GM12878 (cell line): ENCODE measurements around the gene PPP5C. TPM values are rescaled to one million over a fixed set of nuclear protein-coding genes. Genes with fewer than 3 reads are reported as not detected.

Experiments
- ATAC-seq: fragments of 200-7000 bp; cut with Tn5 transposase; 3 replicates; pipeline ENCODE4 v1.9.1; 2020; ENCODE audit warnings: mild to moderate bottlenecking, moderate library complexity
- BruUV-seq: library from RNA; stranded (reverse); fragments of 400-500 nt; replicated peaks from 2 replicates; lab custom pipeline; 2021; lab: Mats Ljungman, UMichigan
- CTCF ChIA-PET: fragments of 300-600 bp; sonication (Branson Sonifier 250); formaldehyde crosslinking; extraction: SDS; loops from one replicate; lab custom pipeline; 2021; ENCODE audit warnings: inconsistent platforms; lab: Yijun Ruan, JAX
- POLR2A ChIA-PET: fragments of 350-600 bp; formaldehyde crosslinking; extraction: SDS; loops from one replicate; lab custom pipeline; 2021; ENCODE audit warnings: inconsistent platforms; lab: Charles Lee
- RAD21 ChIA-PET: fragments of 300-600 bp; sonication (Branson Sonifier 250); formaldehyde crosslinking; loops from one replicate; lab custom pipeline; 2023; ENCODE audit warnings: antibody characterized with exemption; ENCODE audit not compliant: unreplicated experiment; lab: Charles Lee
- SMC1A ChIA-PET: fragments of 300-600 bp; sonication (Branson Sonifier 250); formaldehyde crosslinking; loops from one replicate; lab custom pipeline; 2023; ENCODE audit not compliant: unreplicated experiment, uncharacterized antibody; lab: Charles Lee
- DNase-seq: peaks from one replicate; pipeline ENCODE4 v3.0.0-alpha.2; 2011; ENCODE audit warnings: low read depth, low spot score
- FAIRE-seq: peaks from 3 replicates; lab custom pipeline; 2011; peaks lifted over from hg19 to GRCh38; lab: Jason Lieb, UNC
- H2AFZ ChIP-seq: 2 replicates; pipeline ENCODE4 v1.6.0; 2011; ENCODE audit warnings: low read depth, low read length, control low read depth; ENCODE audit not compliant: control insufficient read depth
- H3K27ac ChIP-seq: 2 replicates; pipeline ENCODE4 v1.5.1; 2011; ENCODE audit warnings: control low read depth; ENCODE audit not compliant: control insufficient read depth, insufficient read depth
- H3K27me3 ChIP-seq, 2 experiments: replicated peaks in 1 of 2; 2 replicates each; pipeline versions ENCODE4 v1.6.0 to v1.6.1; 2011; ENCODE audit warnings: low read length in 1 of 2; ENCODE audit not compliant: control insufficient read depth in 2 of 2, insufficient read depth in 2 of 2
- H3K36me3 ChIP-seq, 2 experiments: 2 replicates each; pipeline ENCODE4 v1.5.1; 2011; ENCODE audit warnings: low read length in 1 of 2; ENCODE audit not compliant: control insufficient read depth in 2 of 2, insufficient read depth in 2 of 2
- H3K4me1 ChIP-seq: 2 replicates; pipeline ENCODE4 v1.6.1; 2011; ENCODE audit warnings: mild to moderate bottlenecking, low read length, moderate library complexity, mixed read lengths; ENCODE audit not compliant: control insufficient read depth, insufficient read depth
- H3K4me2 ChIP-seq: 2 replicates; pipeline ENCODE4 v1.6.0; 2011; ENCODE audit warnings: control low read depth; ENCODE audit not compliant: control insufficient read depth, insufficient read depth
- H3K4me3 ChIP-seq: fragments of 200-600 bp; sonication (generic); 2 replicates; pipeline ENCODE4 v1.5.1; 2016
- H3K79me2 ChIP-seq: 2 replicates; pipeline ENCODE4 v1.6.0; 2011; ENCODE audit warnings: low read length; ENCODE audit not compliant: control insufficient read depth, insufficient read depth
- H3K9ac ChIP-seq: 2 replicates; pipeline ENCODE4 v1.8.0; 2011; ENCODE audit warnings: low read length, control low read depth, mixed read lengths; ENCODE audit not compliant: control insufficient read depth, insufficient read depth
- H3K9me3 ChIP-seq: replicated peaks from 3 replicates; pipeline ENCODE4 v1.5.1; 2011; ENCODE audit warnings: mild to moderate bottlenecking, low read length; ENCODE audit not compliant: control insufficient read depth, insufficient read depth
- H4K20me1 ChIP-seq: 2 replicates; pipeline ENCODE4 v1.6.0; 2011; ENCODE audit not compliant: control insufficient read depth, insufficient read depth
- ATF7 ChIP-seq: fragments of 450-650 bp; IDR thresholded peaks from 2 replicates; pipeline ENCODE4 v1.6.1; 2016; ENCODE audit warnings: low read depth, mild to moderate bottlenecking
- CUX1 ChIP-seq: IDR thresholded peaks from 2 replicates; pipeline ENCODE4 v1.6.1; 2012; ENCODE audit warnings: improper control_type of control experiment, low read depth, low read length; ENCODE audit not compliant: insufficient replicate concordance
- KDM1A ChIP-seq: fragments of 200-600 bp; sonication (generic); IDR thresholded peaks from 2 replicates; pipeline ENCODE4 v1.6.1; 2016; ENCODE audit warnings: borderline replicate concordance
- RAD51 ChIP-seq: fragments of 450-650 bp; IDR thresholded peaks from 2 replicates; pipeline ENCODE4 v1.6.1; 2016; ENCODE audit warnings: moderate library complexity, mild to moderate bottlenecking, inconsistent platforms
- RCOR1 ChIP-seq: conservative IDR thresholded peaks from 2 replicates; pipeline ENCODE4 v1.6.1; 2012; ENCODE audit warnings: low read depth, low read length, improper control_type of control experiment
- SMAD5 ChIP-seq: IDR thresholded peaks from 2 replicates; pipeline ENCODE4 v1.6.1; 2016; ENCODE audit warnings: antibody characterized with exemption, low read depth
- SP1 ChIP-seq: IDR thresholded peaks from one replicate; pipeline ENCODE4 v1.6.1; 2011; ENCODE audit warnings: low read depth, low read length
- SPI1 ChIP-seq: IDR thresholded peaks from 2 replicates; pipeline ENCODE4 v1.6.1; 2011; ENCODE audit warnings: low read depth, mild to moderate bottlenecking, low read length, moderate library complexity, borderline replicate concordance; ENCODE audit not compliant: insufficient read depth
- STAT3 ChIP-seq: IDR thresholded peaks from 2 replicates; pipeline ENCODE4 v1.6.1; 2011; ENCODE audit warnings: low read depth, low read length, improper control_type of control experiment
- ZBTB33 ChIP-seq: fragments of 450-650 bp; IDR thresholded peaks from 2 replicates; pipeline ENCODE4 v1.6.1; 2017; ENCODE audit warnings: mild to moderate bottlenecking
- ZSCAN29 ChIP-seq: fragments of 450-650 bp; IDR thresholded peaks from 2 replicates; pipeline ENCODE4 v1.6.1; 2017; ENCODE audit warnings: mild to moderate bottlenecking, moderate library complexity
- WGBS: methylation state at CpG from one replicate; pipeline ENCODE4 v1.1.6; 2016; ENCODE audit warnings: low lambda C conversion rate; ENCODE audit not compliant: insufficient replicate concordance, insufficient coverage; ENCODE audit errors: missing lambda C conversion rate; 5-methylcytosine and 5-hydroxymethylcytosine counted together
- in situ Hi-C: fragments of 300-500 bp; cut with MboI; formaldehyde crosslinking; loops from 9 replicates; pipeline ENCODE4 v1.14.3; 2018; ENCODE audit warnings: mixed read lengths
- intact Hi-C: fragments of 100-400 bp; cut with micrococcal nuclease; formaldehyde crosslinking; loops from one replicate; pipeline ENCODE4 v1.14.2; 2022; ENCODE audit not compliant: unreplicated experiment
- polyA plus RNA-seq, 11 experiments: library from polyadenylated mRNA; depleted of rRNA in 4 of 11; unstranded in 6 of 11; stranded (reverse) in 5 of 11; fragments of >200 nt; fragmentation: Nextera tagmentation in 4 of 11; fragmentation: Illumina TruSeq in 1 of 11; extraction: Ambion mirVana in 4 of 11; extraction: Trizol in 1 of 11; gene quantifications; 1 replicate in 1 of 11; 2 replicates in 10 of 11; pipeline versions ENCODE4 v1.2.1 to v1.2.3, GENCODE V29; 2011 to 2016; ENCODE audit warnings: inconsistent platforms in 2 of 11, missing spikeins in 2 of 11, low read depth in 1 of 11
- total RNA-seq, 4 experiments: library from RNA; depleted of rRNA in 3 of 4; stranded (reverse); fragments of >200 nt in 3 of 4; fragmentation: Illumina TruSeq in 1 of 4; extraction: Trizol in 1 of 4; gene quantifications; 2 replicates each; pipeline versions ENCODE4 v1.2.1 to v1.2.3, GENCODE V29; 2013 to 2021

The PPP5C gene
- total and polyA plus RNA-seq, 10 of the 15 experiments (the other 5 are each of a cell fraction or from before 2014, with no cell fraction given) = 1.1 to 154 (median 94.5) TPM

DNA sequence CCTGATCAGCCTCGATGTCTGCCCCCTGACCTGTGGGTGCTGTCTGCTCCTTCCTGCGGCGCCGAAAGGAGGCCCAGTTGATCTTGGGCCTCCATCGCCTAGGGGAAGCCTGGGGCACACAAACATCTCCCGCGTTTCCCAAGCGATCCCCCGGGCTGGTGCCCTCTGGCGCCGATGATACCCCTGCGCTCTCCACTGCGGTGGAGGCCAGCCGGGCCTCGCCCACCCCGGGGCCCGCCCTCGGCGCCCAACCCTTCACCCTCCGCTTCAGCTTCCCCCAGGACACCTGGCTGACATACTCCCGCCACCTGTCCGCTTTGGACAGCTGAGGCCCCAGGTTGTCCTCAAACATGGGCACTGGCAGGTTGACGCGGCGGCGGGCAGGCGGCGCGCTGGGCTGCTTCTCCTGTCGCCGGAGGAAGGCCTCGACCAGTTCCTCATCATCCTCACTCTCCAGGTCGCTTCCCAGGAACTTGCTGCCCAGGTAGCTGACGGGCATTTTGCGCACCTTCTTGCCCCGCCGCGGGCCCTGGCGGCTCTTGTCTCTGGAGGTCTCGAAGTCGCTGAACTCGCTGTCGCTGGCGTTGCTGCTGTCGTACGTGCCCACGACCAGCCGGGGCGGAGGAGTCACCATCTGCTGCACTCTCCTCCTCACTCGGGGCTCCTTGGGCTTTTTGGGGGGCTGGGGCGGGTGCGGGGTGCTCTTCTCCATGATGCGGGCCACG is 65.2 kb downstream of the PPP5C start (continued):
- no peak for TF ChIP-seq CUX1

DNA sequence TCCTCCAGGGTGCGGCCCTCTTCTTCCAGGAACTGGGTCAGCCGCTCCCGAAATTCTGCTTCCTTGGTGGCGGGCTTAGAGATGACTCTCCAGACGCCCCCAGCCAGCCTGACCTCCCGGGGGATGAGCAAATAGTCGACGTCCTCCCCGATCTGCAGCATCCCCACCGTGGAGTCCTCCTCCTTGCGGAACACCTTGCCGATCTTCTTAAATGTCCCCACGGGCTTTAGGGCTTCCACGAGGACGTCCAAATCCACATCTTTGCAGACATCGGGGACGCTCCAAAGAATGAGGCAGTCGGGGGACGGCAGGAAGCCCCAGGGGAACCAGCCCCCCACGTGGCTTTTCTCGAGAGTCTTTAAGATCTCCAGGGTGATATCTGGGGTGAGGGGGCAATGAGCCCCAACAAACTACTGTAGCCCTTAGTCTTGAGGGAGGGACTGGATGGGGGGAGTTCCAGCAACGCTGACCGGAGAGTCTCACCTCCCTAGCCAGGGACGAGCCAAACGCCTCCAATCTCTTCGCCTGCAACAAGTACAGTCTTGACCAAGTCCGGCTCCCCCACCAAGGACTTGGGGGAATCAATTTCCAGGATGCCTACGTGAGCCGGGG is 65.9 kb downstream of the PPP5C start:
- intact Hi-C loops = no loop called here
- Histone ChIP-seq H3K4me1 (no peaks in the 10 kb centered on the region), H3K4me3 (no peak overlapping the region), H3K9me3 (no peaks in the 10 kb centered on the region), H3K9ac (no peak overlapping the region), H3K27me3 (peaks cover 0 to 2% of the 10 kb centered on the region in 2 experiments; a peak in 2 of 4 replicates), H3K27ac (no peak overlapping the region), H3K4me2 (no peak overlapping the region), H4K20me1 (no peaks in the 10 kb centered on the region), H3K36me3 (no peaks in the 10 kb centered on the region), H2AFZ (no peak overlapping the region), H3K79me2 (no peaks in the 10 kb centered on the region)
- in situ Hi-C loops = no loop called here
- BruUV-seq = no TSS peak
- ATAC-seq (no peak), FAIRE-seq (no peak), DNase-seq (no peak)
- WGBS = 48% methylated on average over 29 of the region's 29 CpGs
- CTCF ChIA-PET = no interaction called here
- POLR2A ChIA-PET = no interaction called here
- TF ChIP-seq SMAD5 = no peak
- TF ChIP-seq SPI1 = no peak
- TF ChIP-seq RAD51 = no peak
- TF ChIP-seq RCOR1 = no peak
- no peak for TF ChIP-seq ZSCAN29
- no peak for TF ChIP-seq SP1
- TF ChIP-seq ZBTB33 = no peak
- no peak for TF ChIP-seq KDM1A
- no peak for TF ChIP-seq STAT3
- TF ChIP-seq ATF7 = no peak
- SMC1A ChIA-PET = no interaction called here
- RAD21 ChIA-PET = no interaction called here
